OCI-LY3 (cell line): ENCODE results near the gene BZW1.

ENCODE experiments used
- CTCF ChIP-seq: fragments of 200-600, 300-600 bp; sonication (generic); IDR thresholded peaks from 2 replicates; pipeline ENCODE4 v1.5.1; 2014; ENCODE audit warnings: antibody characterized with exemption, low read length, low read depth
- EZH2phosphoT487 ChIP-seq: fragments of 200-600 bp; shearing (Covaris generic); IDR thresholded peaks from 2 replicates; pipeline ENCODE4 v1.6.1; 2018; ENCODE audit warnings: antibody characterized with exemption, mixed run types, low read depth

DNA sequence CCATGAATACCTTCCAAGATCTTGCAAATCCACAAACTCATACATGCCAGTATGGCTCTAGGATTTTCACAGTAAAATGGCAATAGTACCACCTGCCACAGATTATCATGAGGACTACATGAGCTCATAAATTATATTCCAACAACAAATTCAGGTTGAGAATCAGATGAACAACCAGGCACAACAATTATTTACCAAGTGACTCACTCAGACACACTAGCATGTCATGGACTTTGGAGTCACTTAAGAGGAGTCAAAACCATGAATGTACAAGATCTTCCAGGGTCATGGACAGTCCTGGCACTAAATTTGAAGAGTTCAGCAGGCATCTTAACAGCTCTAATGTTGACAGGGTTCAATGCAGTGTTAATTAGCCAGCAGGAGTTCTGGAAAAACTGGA is 34.4 kb upstream of the BZW1 start:
- TF ChIP-seq CTCF (no peak), EZH2phosphoT487 (no peak)
